Heart left ventricle (tissue), 16 donors: ENCODE data around the gene HIP1. TPM values are rescaled to one million over a fixed set of nuclear protein-coding genes. Genes with fewer than 3 reads are reported as not detected.

Source experiments
- ATAC-seq, 4 donors: fragments of 200-7000 bp; cut with Tn5 transposase; one replicate each; pipeline ENCODE4 v1.9.1; 2020 to 2022; ENCODE audit warnings: moderate library complexity in 4 of 4, mild to moderate bottlenecking in 3 of 4, moderate number of reproducible peaks in 1 of 4
- DNase-seq, 5 donors: peaks; one replicate each; pipeline ENCODE4 v3.0.0-alpha.2; 2020
- H3K27ac ChIP-seq, 12 donors: fragments of 200-600 bp; sonication (generic) in 4 of 12; one replicate each; pipeline versions ENCODE4 v1.5.0 to v1.8.0; 2016 to 2022; ENCODE audit warnings: mild to moderate bottlenecking in 2 of 12
- H3K27me3 ChIP-seq, 9 donors: fragments of 200-600 bp; sonication (generic) in 2 of 9; one replicate each; pipeline versions ENCODE4 v1.5.1 to v1.8.0; 2016 to 2022; ENCODE audit warnings: mild to moderate bottlenecking in 3 of 9
- H3K36me3 ChIP-seq, 9 donors: fragments of 200-600 bp; sonication (generic) in 2 of 9; one replicate each; pipeline versions ENCODE4 v1.5.0 to v1.8.0; 2018 to 2022; ENCODE audit warnings: mild to moderate bottlenecking in 2 of 9
- H3K4me1 ChIP-seq, 12 donors: fragments of 200-600 bp; sonication (generic) in 4 of 12; one replicate each; pipeline versions ENCODE4 v1.5.0 to v1.8.0; 2016 to 2022; ENCODE audit warnings: mild to moderate bottlenecking in 3 of 12
- H3K4me3 ChIP-seq, 12 donors: fragments of 200-600 bp; sonication (generic) in 4 of 12; one replicate each; pipeline versions ENCODE4 v1.5.0 to v1.8.0; 2017 to 2022; ENCODE audit warnings: mild to moderate bottlenecking in 9 of 12, moderate library complexity in 4 of 12
- H3K9me3 ChIP-seq, 12 donors: fragments of 200-600 bp; sonication (generic) in 4 of 12; one replicate each; pipeline versions ENCODE4 v1.5.0 to v1.8.0; 2016 to 2022; ENCODE audit warnings: mild to moderate bottlenecking in 1 of 12
- CTCF ChIP-seq, 12 donors: fragments of 200-600 bp; sonication (generic) in 4 of 12; IDR thresholded peaks; one replicate each; pipeline versions ENCODE4 v1.5.0 to v1.8.0; 2018 to 2022; ENCODE audit warnings: antibody characterized with exemption in 12 of 12, mild to moderate bottlenecking in 5 of 12
- POLR2A ChIP-seq, 2 donors: fragments of 450-650 bp; IDR thresholded peaks; one replicate each; pipeline ENCODE4 v1.6.1; 2017; ENCODE audit warnings: antibody characterized with exemption in 2 of 2, mild to moderate bottlenecking in 2 of 2, moderate library complexity in 2 of 2
- WGBS, 4 donors: extraction: QIAGEN DNeasy Blood & Tissue Kit in 2 of 4; methylation state at CpG; one replicate each; pipeline versions ENCODE4 v1.1.5 to v1.1.7; 2013 to 2018; 5-methylcytosine and 5-hydroxymethylcytosine counted together
- intact Hi-C, 10 donors: fragments of 100-400 bp; cut with DNase I; formaldehyde crosslinking; loops; one replicate each; pipeline versions ENCODE4 v1.11.1 to v1.14.2; 2022
- polyA plus RNA-seq, 2 donors: library from polyadenylated mRNA; stranded (reverse); fragments of 200-250 nt; gene quantifications; one replicate each; pipeline ENCODE4 v1.2.3, GENCODE V29; 2013
- total RNA-seq, 9 donors: library from RNA; depleted of rRNA in 2 of 9; stranded (reverse); fragments of >200 nt in 2 of 9; fragmentation: NEBNext Ultra II Directional in 3 of 9; extraction: Animal tissue kit (Norgen Biotek cat#: 25700) in 3 of 9; gene quantifications; one replicate each; pipeline versions ENCODE4 v1.1.0 to v1.2.4, GENCODE V29; 2016 to 2023
- donor health status: ischemic (EF 13 %, LVEDD 7.1; RV severe dilation, severe dysfunction).
- donor health status: healthy with polysubstance abuse.
- donor health status: DM: no; HTN: yes; CAD: no.
- donor health status: DM: no; HTN: no; CAD: no.
- donor health status: ischemic (EF 25% LVEDD 6.9; RV normal size, moderate dysfunction).
- donor health status: ischemic (EF 25% LVEDD 5.7; RV mildly dilated, moderate dysfunction).
- donor health status: healthy.
- donor health status: DM: yes; HTN: yes; CAD: no.
- donor health status: ischemic (EF 35%, LVEDD 5.7; RV mildly dilated, moderate dysfunction).
- donor health status: nonischemic (EF 11% LVEDD 7.7; RV severe dilation, severe dysfunction).
- donor health status: DM: yes; HTN: yes; CAD: no.
- donor health status: PGD.
- donor health status: ischemic (EF 29% LVEDD 5.4; RV normal size, mild dysfunction).
- donor health status: nonischemic (EF 23%, LVEDD 6.1; RV moderate dilation, normal function).

The HIP1 gene
- total and polyA plus RNA-seq, 11 donors: 5.9 to 36.4 (median 21.8) TPM

- no peaks in the 10 kb centered on the region for H3K27me3 ChIP-seq
- peaks cover 0 to 7% (median 2%) of the 10 kb centered on the region in 12 donors for H3K9me3 ChIP-seq
- ATAC-seq (peak; percentile 17 to 54 (median 48)), DNase-seq (peak; percentile 55 to 79 (median 65))
- no peaks in the 10 kb centered on the region for H3K36me3 ChIP-seq
- WGBS, 4 donors: 1 to 2% (median 1%) methylated on average over 19 to 71 of the region's 77 CpGs
- H3K4me3 ChIP-seq: peak overlapping the region; percentile 59 to 91 (median 74)
- intact Hi-C loops: loop anchor here in 1 of 10 donors (10.0 kb wide), 2 partner anchors 54 to 96 kb away; partner anchors contain the start of gene HIP1
- peaks cover 0 to 32% (median 14%) of the 10 kb centered on the region in 12 donors for H3K4me1 ChIP-seq
- H3K27ac ChIP-seq: peak overlapping the region; percentile 65 to 88 (median 82)
- TF ChIP-seq CTCF (IDR thresholded peaks at IDR 0.05): no peak
- no peak for TF ChIP-seq POLR2A (IDR thresholded peaks at IDR 0.05)
Observed at GRCh38 chr7:75639071-75639885, 99.5 kb downstream of the HIP1 start.

GRCh38 chr7:75638594-75639070, 100.1 kb downstream of the HIP1 start:
- 1 to 2% (median 1%) methylated on average over 13 to 35 of the region's 35 CpGs for WGBS, 4 donors
- no peaks in the 10 kb centered on the region for H3K27me3 ChIP-seq
- peaks cover 0 to 32% (median 14%) of the 10 kb centered on the region in 12 donors for H3K4me1 ChIP-seq
- TF ChIP-seq POLR2A (IDR thresholded peaks at IDR 0.05) (no peak), CTCF (IDR thresholded peaks at IDR 0.05) (no peak)
- H3K4me3 ChIP-seq: peak overlapping the region; percentile 59 to 91 (median 74)
- peak overlapping the region; percentile 65 to 88 (median 82) for H3K27ac ChIP-seq
- DNase-seq (peak; percentile 50 to 77 (median 67)), ATAC-seq (peak; percentile 50 to 81 (median 80))
- intact Hi-C loops: loop anchor here in 1 of 10 donors (10.0 kb wide), 2 partner anchors 54 to 96 kb away; partner anchors contain the start of gene HIP1
- peaks cover 0 to 7% (median 2%) of the 10 kb centered on the region in 12 donors for H3K9me3 ChIP-seq
- no peaks in the 10 kb centered on the region for H3K36me3 ChIP-seq

GRCh38 chr7:75637854-75638593, 100.7 kb downstream of the HIP1 start:
- Histone ChIP-seq H3K4me3 (peak overlapping the region; percentile 59 to 91 (median 74)), H3K9me3 (peaks cover 0 to 3% (median under 1%) of the 10 kb centered on the region in 12 donors), H3K27ac (peak overlapping the region; percentile 65 to 88 (median 82)), H3K4me1 (peaks cover 0 to 32% (median 14%) of the 10 kb centered on the region in 12 donors), H3K36me3 (no peaks in the 10 kb centered on the region), H3K27me3 (no peaks in the 10 kb centered on the region)
- TF ChIP-seq CTCF (IDR thresholded peaks at IDR 0.05) (no peak), POLR2A (IDR thresholded peaks at IDR 0.05) (no peak)
- DNase-seq: no peak
- no peak for ATAC-seq
- WGBS, 4 donors: 56 to 66% (median 60%) methylated on average over 13 to 14 of the region's 14 CpGs
- intact Hi-C loops: loop anchor here in 1 of 10 donors (10.0 kb wide), 2 partner anchors 53 to 97 kb away; partner anchors contain the start of gene HIP1
